ENCODE results near the gene SYNPO2L. TPM values are rescaled to one million over a fixed set of nuclear protein-coding genes. Genes with fewer than 3 reads are reported as not detected.

SYNPO2L gene
- total RNA-seq, 1 donor from 2014 or later, result not detected

GRCh38 chr10:73639286-73639685, 16.5 kb downstream of the SYNPO2L start:
- no peak overlapping the region for H3K4me3 ChIP-seq (ENCODE audit: low read depth, low read length)
- DNase-seq (ENCODE audit: low read depth), result no peak
- TF ChIP-seq CTCF (IDR thresholded peaks at IDR 0.05; ENCODE audit: insufficient read depth, low read length, poor library complexity, severe bottlenecking), result no peak
- no peaks in the 10 kb centered on the region for H3K36me3 ChIP-seq (ENCODE audit: control insufficient read depth, insufficient read depth, low read length)
- no peaks in the 10 kb centered on the region for H3K27me3 ChIP-seq (ENCODE audit: control insufficient read depth, insufficient read depth, low read length)

GRCh38 chr10:73635781-73636180, 20.0 kb downstream of the SYNPO2L start:
- no peak for TF ChIP-seq CTCF (IDR thresholded peaks at IDR 0.05; ENCODE audit: insufficient read depth, low read length, poor library complexity, severe bottlenecking)
- Histone ChIP-seq H3K27me3 (ENCODE audit: control insufficient read depth, insufficient read depth, low read length) (no peaks in the 10 kb centered on the region), H3K4me3 (ENCODE audit: low read depth, low read length) (no peak overlapping the region), H3K36me3 (ENCODE audit: control insufficient read depth, insufficient read depth, low read length) (no peaks in the 10 kb centered on the region)
- no peak for DNase-seq (ENCODE audit: low read depth)

GRCh38 chr10:73634421-73634820, 21.4 kb downstream of the SYNPO2L start:
- Histone ChIP-seq H3K36me3 (ENCODE audit: control insufficient read depth, insufficient read depth, low read length) (no peaks in the 10 kb centered on the region), H3K27me3 (ENCODE audit: control insufficient read depth, insufficient read depth, low read length) (no peaks in the 10 kb centered on the region), H3K4me3 (ENCODE audit: low read depth, low read length) (no peak overlapping the region)
- DNase-seq (ENCODE audit: low read depth), result no peak
- no peak for TF ChIP-seq CTCF (IDR thresholded peaks at IDR 0.05; ENCODE audit: insufficient read depth, low read length, poor library complexity, severe bottlenecking)

GRCh38 chr10:73629165-73629564, 26.7 kb downstream of the SYNPO2L start:
- Histone ChIP-seq H3K36me3 (ENCODE audit: control insufficient read depth, insufficient read depth, low read length) (no peaks in the 10 kb centered on the region), H3K27me3 (ENCODE audit: control insufficient read depth, insufficient read depth, low read length) (no peaks in the 10 kb centered on the region), H3K4me3 (ENCODE audit: low read depth, low read length) (no peak overlapping the region)
- no peak for DNase-seq (ENCODE audit: low read depth)
- TF ChIP-seq CTCF (IDR thresholded peaks at IDR 0.05; ENCODE audit: insufficient read depth, low read length, poor library complexity, severe bottlenecking), result no peak

- H3K36me3 ChIP-seq (ENCODE audit: control insufficient read depth, insufficient read depth, low read length), result no peaks in the 10 kb centered on the region
- no peak overlapping the region for H3K4me3 ChIP-seq (ENCODE audit: low read depth, low read length)
- H3K27me3 ChIP-seq (ENCODE audit: control insufficient read depth, insufficient read depth, low read length), result no peaks in the 10 kb centered on the region
- TF ChIP-seq CTCF (IDR thresholded peaks at IDR 0.05; ENCODE audit: insufficient read depth, low read length, poor library complexity, severe bottlenecking), result no peak
- DNase-seq (ENCODE audit: low read depth), result no peak
Measured at GRCh38 chr10:73628405-73628804, 27.4 kb downstream of the SYNPO2L start.

- Histone ChIP-seq H3K27me3 (ENCODE audit: control insufficient read depth, insufficient read depth, low read length) (no peaks in the 10 kb centered on the region), H3K36me3 (ENCODE audit: control insufficient read depth, insufficient read depth, low read length) (no peaks in the 10 kb centered on the region), H3K4me3 (ENCODE audit: low read depth, low read length) (no peak overlapping the region)
- no peak for TF ChIP-seq CTCF (IDR thresholded peaks at IDR 0.05; ENCODE audit: insufficient read depth, low read length, poor library complexity, severe bottlenecking)
- no peak for DNase-seq (ENCODE audit: low read depth)
Measured at GRCh38 chr10:73627300-73627699, 28.5 kb downstream of the SYNPO2L start.
